HEK293 (cell line): ENCODE measurements around the gene FTL.

ENCODE experiments used
- CTCF ChIA-PET: fragments of 350-600 bp; formaldehyde crosslinking; extraction: SDS; loops from one replicate; lab custom pipeline; 2021; ENCODE audit warnings: antibody characterized with exemption; lab: Yijun Ruan, JAX
- POLR2A ChIA-PET: fragments of 300-600 bp; formaldehyde crosslinking; extraction: SDS; loops from one replicate; lab custom pipeline; 2020; ENCODE audit warnings: antibody characterized with exemption, inconsistent platforms; lab: Yijun Ruan, JAX
- H3K27ac ChIP-seq: fragments of 200-500 bp; sonication (Bioruptor generic); 2 replicates; pipeline ENCODE4 v1.5.1; 2014; ENCODE audit warnings: low read depth, low read length, control low read depth, inconsistent platforms; ENCODE audit errors: extremely low read depth
- H3K36me3 ChIP-seq, 2 experiments: fragments of 200-500 bp in 1 of 2; sonication (Bioruptor generic) in 1 of 2; 1 replicate in 1 of 2; 2 replicates in 1 of 2; pipeline ENCODE4 v1.5.1; 2014 to 2017; ENCODE audit warnings: inconsistent platforms in 2 of 2, low read length in 2 of 2; ENCODE audit not compliant: control insufficient read depth in 2 of 2, insufficient read depth in 1 of 2
- H3K4me1 ChIP-seq: fragments of 200-500 bp; sonication (Bioruptor generic); 2 replicates; pipeline ENCODE4 v1.5.1; 2014; ENCODE audit warnings: mild to moderate bottlenecking, low read length, inconsistent platforms; ENCODE audit not compliant: control insufficient read depth, insufficient read depth
- H3K4me3 ChIP-seq: 2 replicates; pipeline ENCODE4 v1.5.1; 2011; ENCODE audit warnings: low read depth, mild to moderate bottlenecking, control low read depth, low read length, moderate library complexity
- H3K9me3 ChIP-seq: fragments of 200-500 bp; sonication (Bioruptor generic); 2 replicates; pipeline ENCODE4 v1.5.1; 2014; ENCODE audit warnings: low read depth, low read length, inconsistent platforms; ENCODE audit not compliant: control insufficient read depth, insufficient read depth
- KLF8 ChIP-seq: fragments of 450-650 bp; formaldehyde crosslinking; IDR thresholded peaks from 2 replicates; pipeline ENCODE4 v1.5.1; 2016; ENCODE audit warnings: missing biosample characterization, missing genetic modification characterization
- SP3 ChIP-seq: fragments of 450-650 bp; formaldehyde crosslinking; IDR thresholded peaks from 2 replicates; pipeline ENCODE4 v1.5.1; 2016; ENCODE audit warnings: missing biosample characterization, missing genetic modification characterization
- ZFP3 ChIP-seq: fragments of 450-650 bp; formaldehyde crosslinking; IDR thresholded peaks from 2 replicates; pipeline ENCODE4 v1.5.1; 2016; ENCODE audit warnings: low read depth, missing biosample characterization, missing genetic modification characterization
- ZNF132 ChIP-seq: fragments of 450-650 bp; formaldehyde crosslinking; IDR thresholded peaks from 2 replicates; pipeline ENCODE4 v1.5.1; 2017; ENCODE audit warnings: missing biosample characterization, missing genetic modification characterization, borderline replicate concordance
- ZNF155 ChIP-seq: fragments of 450-650 bp; formaldehyde crosslinking; IDR thresholded peaks from 2 replicates; pipeline ENCODE4 v1.5.1; 2016; ENCODE audit warnings: missing biosample characterization, missing genetic modification characterization
- ZNF175 ChIP-seq: fragments of 450-650 bp; formaldehyde crosslinking; IDR thresholded peaks from 2 replicates; pipeline ENCODE4 v1.5.1; 2016; ENCODE audit warnings: missing biosample characterization, missing genetic modification characterization
- ZNF223 ChIP-seq: fragments of 450-650 bp; formaldehyde crosslinking; IDR thresholded peaks from 2 replicates; pipeline ENCODE4 v1.5.1; 2016; ENCODE audit warnings: missing biosample characterization, missing genetic modification characterization
- ZNF510 ChIP-seq: fragments of 450-650 bp; formaldehyde crosslinking; IDR thresholded peaks from 2 replicates; pipeline ENCODE4 v1.5.1; 2018; ENCODE audit warnings: mild to moderate bottlenecking, missing genetic modification characterization, missing biosample characterization; ENCODE audit not compliant: insufficient replicate concordance
- ZNF670 ChIP-seq: fragments of 450-650 bp; formaldehyde crosslinking; IDR thresholded peaks from 2 replicates; pipeline ENCODE4 v1.5.1; 2016; ENCODE audit warnings: missing biosample characterization, missing genetic modification characterization, low read depth
- ZNF837 ChIP-seq: fragments of 450-650 bp; formaldehyde crosslinking; IDR thresholded peaks from 2 replicates; pipeline ENCODE4 v1.5.1; 2016; ENCODE audit warnings: missing biosample characterization, missing genetic modification characterization
- TF ChIP-seq, protein P1 (sequence below): fragments of 450-650 bp; formaldehyde crosslinking; IDR thresholded peaks from 2 replicates; pipeline ENCODE4 v1.5.1; 2016; ENCODE audit warnings: missing biosample characterization, missing genetic modification characterization
- TF ChIP-seq, protein P2 (sequence below): fragments of 450-650 bp; formaldehyde crosslinking; IDR thresholded peaks from 2 replicates; pipeline ENCODE4 v1.5.1; 2016; ENCODE audit warnings: missing biosample characterization, missing genetic modification characterization
- TF ChIP-seq, protein P3 (sequence below): fragments of 450-650 bp; formaldehyde crosslinking; IDR thresholded peaks from 2 replicates; pipeline ENCODE4 v1.5.1; 2016; ENCODE audit warnings: missing biosample characterization, missing genetic modification characterization
- TF ChIP-seq, protein P4 (sequence below): fragments of 450-650 bp; formaldehyde crosslinking; IDR thresholded peaks from 2 replicates; pipeline ENCODE4 v1.5.1; 2017; ENCODE audit warnings: missing biosample characterization, mild to moderate bottlenecking, missing genetic modification characterization, moderate library complexity

FTL gene

DNA sequence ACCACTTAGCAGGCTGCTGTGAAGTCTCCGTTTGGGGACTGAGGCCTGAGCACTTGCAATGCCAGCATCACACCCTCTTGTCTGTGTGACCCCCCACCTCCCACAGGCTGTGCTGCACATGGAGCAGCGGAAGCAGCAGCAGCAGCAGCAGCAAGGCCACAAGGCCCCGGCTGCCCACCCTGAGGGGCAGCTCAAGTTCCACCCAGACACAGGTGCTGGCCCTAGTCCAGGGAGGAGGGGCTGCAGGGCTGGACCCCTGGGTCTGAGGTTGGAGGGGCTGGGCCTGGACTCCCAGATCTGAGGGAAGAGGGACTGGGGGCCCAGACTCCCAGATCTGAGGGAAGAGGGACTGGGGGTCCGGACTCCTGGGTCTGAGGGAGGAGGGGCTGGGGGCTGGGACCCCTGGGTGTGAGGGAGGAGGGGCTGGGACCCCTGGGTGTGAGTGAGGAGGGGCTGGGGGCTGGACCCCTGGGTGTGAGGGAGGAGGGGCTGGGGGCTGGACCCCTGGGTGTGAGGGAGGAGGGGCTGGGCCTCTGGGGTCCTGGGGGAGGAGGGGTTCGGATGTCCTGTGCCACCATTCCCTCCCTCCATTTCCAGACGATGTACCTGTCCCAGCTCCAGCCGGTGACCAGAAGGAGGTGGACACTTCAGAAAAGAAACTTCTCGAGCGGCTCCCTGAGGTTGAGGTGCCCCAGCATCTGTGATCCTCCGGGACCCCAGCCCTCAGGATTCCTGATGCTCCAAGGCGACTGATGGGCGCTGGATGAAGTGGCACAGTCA lies 43.2 kb upstream of the FTL start (continued):
- TF ChIP-seq, protein P1, sequence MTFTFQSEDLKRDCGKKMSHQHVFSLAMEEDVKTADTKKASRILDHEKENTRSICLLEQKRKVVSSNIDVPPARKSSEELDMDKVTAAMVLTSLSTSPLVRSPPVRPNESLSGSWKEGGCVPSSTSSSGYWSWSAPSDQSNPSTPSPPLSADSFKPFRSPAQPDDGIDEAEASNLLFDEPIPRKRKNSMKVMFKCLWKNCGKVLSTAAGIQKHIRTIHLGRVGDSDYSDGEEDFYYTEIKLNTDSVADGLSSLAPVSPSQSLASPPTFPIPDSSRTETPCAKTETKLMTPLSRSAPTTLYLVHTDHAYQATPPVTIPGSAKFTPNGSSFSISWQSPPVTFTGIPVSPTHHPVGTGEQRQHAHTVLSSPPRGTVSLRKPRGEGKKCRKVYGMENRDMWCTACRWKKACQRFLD = no peak
- TF ChIP-seq ZNF837 (tag by site-specific recombination) (no peak), ZFP3 (tag by site-specific recombination) (no peak), ZNF175 (no peak), ZNF132 (tag by site-specific recombination) (no peak), ZNF670 (tag by site-specific recombination) (no peak), ZNF223 (tag by site-specific recombination) (no peak), ZNF155 (tag by site-specific recombination) (no peak)
- TF ChIP-seq, protein P2, sequence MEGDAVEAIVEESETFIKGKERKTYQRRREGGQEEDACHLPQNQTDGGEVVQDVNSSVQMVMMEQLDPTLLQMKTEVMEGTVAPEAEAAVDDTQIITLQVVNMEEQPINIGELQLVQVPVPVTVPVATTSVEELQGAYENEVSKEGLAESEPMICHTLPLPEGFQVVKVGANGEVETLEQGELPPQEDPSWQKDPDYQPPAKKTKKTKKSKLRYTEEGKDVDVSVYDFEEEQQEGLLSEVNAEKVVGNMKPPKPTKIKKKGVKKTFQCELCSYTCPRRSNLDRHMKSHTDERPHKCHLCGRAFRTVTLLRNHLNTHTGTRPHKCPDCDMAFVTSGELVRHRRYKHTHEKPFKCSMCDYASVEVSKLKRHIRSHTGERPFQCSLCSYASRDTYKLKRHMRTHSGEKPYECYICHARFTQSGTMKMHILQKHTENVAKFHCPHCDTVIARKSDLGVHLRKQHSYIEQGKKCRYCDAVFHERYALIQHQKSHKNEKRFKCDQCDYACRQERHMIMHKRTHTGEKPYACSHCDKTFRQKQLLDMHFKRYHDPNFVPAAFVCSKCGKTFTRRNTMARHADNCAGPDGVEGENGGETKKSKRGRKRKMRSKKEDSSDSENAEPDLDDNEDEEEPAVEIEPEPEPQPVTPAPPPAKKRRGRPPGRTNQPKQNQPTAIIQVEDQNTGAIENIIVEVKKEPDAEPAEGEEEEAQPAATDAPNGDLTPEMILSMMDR (tag by site-specific recombination) = no peak

DNA sequence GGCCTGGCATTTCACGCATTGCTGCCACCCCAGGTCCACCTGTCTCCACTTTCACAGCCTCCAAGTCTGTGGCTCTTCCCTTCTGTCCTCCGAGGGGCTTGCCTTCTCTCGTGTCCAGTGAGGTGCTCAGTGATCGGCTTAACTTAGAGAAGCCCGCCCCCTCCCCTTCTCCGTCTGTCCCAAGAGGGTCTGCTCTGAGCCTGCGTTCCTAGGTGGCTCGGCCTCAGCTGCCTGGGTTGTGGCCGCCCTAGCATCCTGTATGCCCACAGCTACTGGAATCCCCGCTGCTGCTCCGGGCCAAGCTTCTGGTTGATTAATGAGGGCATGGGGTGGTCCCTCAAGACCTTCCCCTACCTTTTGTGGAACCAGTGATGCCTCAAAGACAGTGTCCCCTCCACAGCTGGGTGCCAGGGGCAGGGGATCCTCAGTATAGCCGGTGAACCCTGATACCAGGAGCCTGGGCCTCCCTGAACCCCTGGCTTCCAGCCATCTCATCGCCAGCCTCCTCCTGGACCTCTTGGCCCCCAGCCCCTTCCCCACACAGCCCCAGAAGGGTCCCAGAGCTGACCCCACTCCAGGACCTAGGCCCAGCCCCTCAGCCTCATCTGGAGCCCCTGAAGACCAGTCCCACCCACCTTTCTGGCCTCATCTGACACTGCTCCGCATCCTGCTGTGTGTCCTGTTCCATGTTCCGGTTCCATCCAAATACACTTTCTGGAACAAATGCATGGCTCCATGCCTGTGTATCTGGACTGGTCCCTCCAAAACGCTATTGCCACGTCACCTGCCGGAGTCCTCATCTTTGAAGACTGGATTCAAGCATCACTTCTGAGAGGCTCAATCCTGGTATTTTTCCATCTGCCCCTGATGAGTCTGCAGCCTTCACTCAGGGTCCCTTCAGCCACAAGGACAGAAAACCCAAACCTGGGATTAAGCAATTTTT lies 42.3 kb upstream of the FTL start:
- Histone ChIP-seq H3K4me1 (no peaks in the 10 kb centered on the region), H3K27ac (no peak overlapping the region), H3K4me3 (no peak overlapping the region), H3K9me3 (no peaks in the 10 kb centered on the region), H3K36me3 (peaks cover 15 to 40% of the 10 kb centered on the region in 2 experiments; a peak in 2 of 3 replicates)
- CTCF ChIA-PET = no interaction called here
- TF ChIP-seq SP3 (tag by site-specific recombination) (no peak), ZNF510 (tag by site-specific recombination) (no peak), KLF8 (tag by site-specific recombination) (no peak)
- TF ChIP-seq, protein P3, sequence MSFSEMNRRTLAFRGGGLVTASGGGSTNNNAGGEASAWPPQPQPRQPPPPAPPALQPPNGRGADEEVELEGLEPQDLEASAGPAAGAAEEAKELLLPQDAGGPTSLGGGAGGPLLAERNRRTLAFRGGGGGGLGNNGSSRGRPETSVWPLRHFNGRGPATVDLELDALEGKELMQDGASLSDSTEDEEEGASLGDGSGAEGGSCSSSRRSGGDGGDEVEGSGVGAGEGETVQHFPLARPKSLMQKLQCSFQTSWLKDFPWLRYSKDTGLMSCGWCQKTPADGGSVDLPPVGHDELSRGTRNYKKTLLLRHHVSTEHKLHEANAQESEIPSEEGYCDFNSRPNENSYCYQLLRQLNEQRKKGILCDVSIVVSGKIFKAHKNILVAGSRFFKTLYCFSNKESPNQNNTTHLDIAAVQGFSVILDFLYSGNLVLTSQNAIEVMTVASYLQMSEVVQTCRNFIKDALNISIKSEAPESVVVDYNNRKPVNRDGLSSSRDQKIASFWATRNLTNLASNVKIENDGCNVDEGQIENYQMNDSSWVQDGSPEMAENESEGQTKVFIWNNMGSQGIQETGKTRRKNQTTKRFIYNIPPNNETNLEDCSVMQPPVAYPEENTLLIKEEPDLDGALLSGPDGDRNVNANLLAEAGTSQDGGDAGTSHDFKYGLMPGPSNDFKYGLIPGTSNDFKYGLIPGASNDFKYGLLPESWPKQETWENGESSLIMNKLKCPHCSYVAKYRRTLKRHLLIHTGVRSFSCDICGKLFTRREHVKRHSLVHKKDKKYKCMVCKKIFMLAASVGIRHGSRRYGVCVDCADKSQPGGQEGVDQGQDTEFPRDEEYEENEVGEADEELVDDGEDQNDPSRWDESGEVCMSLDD = no peak
- TF ChIP-seq, protein P4, sequence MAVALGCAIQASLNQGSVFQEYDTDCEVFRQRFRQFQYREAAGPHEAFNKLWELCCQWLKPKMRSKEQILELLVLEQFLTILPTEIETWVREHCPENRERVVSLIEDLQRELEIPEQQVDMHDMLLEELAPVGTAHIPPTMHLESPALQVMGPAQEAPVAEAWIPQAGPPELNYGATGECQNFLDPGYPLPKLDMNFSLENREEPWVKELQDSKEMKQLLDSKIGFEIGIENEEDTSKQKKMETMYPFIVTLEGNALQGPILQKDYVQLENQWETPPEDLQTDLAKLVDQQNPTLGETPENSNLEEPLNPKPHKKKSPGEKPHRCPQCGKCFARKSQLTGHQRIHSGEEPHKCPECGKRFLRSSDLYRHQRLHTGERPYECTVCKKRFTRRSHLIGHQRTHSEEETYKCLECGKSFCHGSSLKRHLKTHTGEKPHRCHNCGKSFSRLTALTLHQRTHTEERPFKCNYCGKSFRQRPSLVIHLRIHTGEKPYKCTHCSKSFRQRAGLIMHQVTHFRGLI (tag by site-specific recombination) = peak; percentile 93
- POLR2A ChIA-PET = interaction anchor here (0.7 kb wide), 1 partner anchor 369 kb away, joined by 3 read pairs; no protein-coding TSS in a partner anchor
